B cell (primary cell): Measurements from ENCODE around the gene FMNL3.

Experiments
- EZH2 ChIP-seq: IDR thresholded peaks from 2 replicates; pipeline ENCODE4 v1.6.1; 2012; ENCODE audit warnings: borderline replicate concordance, low read depth, mild to moderate bottlenecking, moderate library complexity, low read length; ENCODE audit not compliant: insufficient read depth, poor library complexity, severe bottlenecking
- TF ChIP-seq, protein P1 (sequence below): fragments of 200-600 bp; IDR thresholded peaks from one replicate; pipeline ENCODE4 v1.8.0; 2022; ENCODE audit warnings: antibody characterized with exemption, mild to moderate bottlenecking

- TF ChIP-seq, protein P1, sequence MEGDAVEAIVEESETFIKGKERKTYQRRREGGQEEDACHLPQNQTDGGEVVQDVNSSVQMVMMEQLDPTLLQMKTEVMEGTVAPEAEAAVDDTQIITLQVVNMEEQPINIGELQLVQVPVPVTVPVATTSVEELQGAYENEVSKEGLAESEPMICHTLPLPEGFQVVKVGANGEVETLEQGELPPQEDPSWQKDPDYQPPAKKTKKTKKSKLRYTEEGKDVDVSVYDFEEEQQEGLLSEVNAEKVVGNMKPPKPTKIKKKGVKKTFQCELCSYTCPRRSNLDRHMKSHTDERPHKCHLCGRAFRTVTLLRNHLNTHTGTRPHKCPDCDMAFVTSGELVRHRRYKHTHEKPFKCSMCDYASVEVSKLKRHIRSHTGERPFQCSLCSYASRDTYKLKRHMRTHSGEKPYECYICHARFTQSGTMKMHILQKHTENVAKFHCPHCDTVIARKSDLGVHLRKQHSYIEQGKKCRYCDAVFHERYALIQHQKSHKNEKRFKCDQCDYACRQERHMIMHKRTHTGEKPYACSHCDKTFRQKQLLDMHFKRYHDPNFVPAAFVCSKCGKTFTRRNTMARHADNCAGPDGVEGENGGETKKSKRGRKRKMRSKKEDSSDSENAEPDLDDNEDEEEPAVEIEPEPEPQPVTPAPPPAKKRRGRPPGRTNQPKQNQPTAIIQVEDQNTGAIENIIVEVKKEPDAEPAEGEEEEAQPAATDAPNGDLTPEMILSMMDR = no peak
- TF ChIP-seq EZH2 = no peak
These were observed 74.1 kb downstream of the FMNL3 start for GRCh38 chr12:49632986-49633702.
